H1 (cell line): Measurements from ENCODE around the gene SPDYE16. TPM values are rescaled to one million over a fixed set of nuclear protein-coding genes. Genes with fewer than 3 reads are reported as not detected.
"Not testable (repeated sequence)": the region's sequence is repeated elsewhere in the genome, so short reads cannot be mapped to it uniquely, and the experiment has no call there.

Experiments
- CTCF ChIA-PET: fragments of 300-600 bp; sonication (Branson Sonifier 250); formaldehyde crosslinking; loops from one replicate; lab custom pipeline; 2021; ENCODE audit not compliant: partially characterized antibody; lab: Charles Lee
- POLR2A ChIA-PET: fragments of 300-600 bp; sonication (Branson Sonifier 250); formaldehyde crosslinking; loops from one replicate; lab custom pipeline; 2021; ENCODE audit warnings: inconsistent platforms; ENCODE audit not compliant: partially characterized antibody; lab: Charles Lee
- DNase-seq, 2 experiments: peaks; one replicate each; pipeline versions ENCODE4 v3.0.0 to v3.0.0-alpha.2; 2010 to 2022; ENCODE audit warnings: low spot score in 2 of 2, low read depth in 1 of 2, mixed read lengths in 1 of 2
- FAIRE-seq: peaks from 2 replicates; lab custom pipeline; 2011; peaks lifted over from hg19 to GRCh38; lab: Jason Lieb, UNC
- H2AFZ ChIP-seq: 2 replicates; pipeline ENCODE4 v1.8.1; 2012; ENCODE audit warnings: low read length, inconsistent platforms
- H2AK5ac ChIP-seq: 2 replicates; pipeline ENCODE4 v1.6.1; 2013; ENCODE audit warnings: low read depth, low read length
- H2BK120ac ChIP-seq: replicated peaks from 2 replicates; pipeline ENCODE3; 2013; ENCODE audit warnings: low read depth, low read length, inconsistent platforms
- H2BK12ac ChIP-seq: 2 replicates; pipeline ENCODE4 v1.6.1; 2013; ENCODE audit warnings: low read depth, low read length
- H2BK15ac ChIP-seq: 2 replicates; pipeline ENCODE4 v1.6.1; 2013; ENCODE audit warnings: low read length
- H2BK20ac ChIP-seq: 2 replicates; pipeline ENCODE4 v1.6.1; 2013; ENCODE audit warnings: low read length
- H2BK5ac ChIP-seq: 2 replicates; pipeline ENCODE4 v1.6.1; 2013; ENCODE audit warnings: low read depth, low read length
- H3K14ac ChIP-seq: 2 replicates; pipeline ENCODE4 v1.6.1; 2013; ENCODE audit warnings: inconsistent platforms; ENCODE audit not compliant: insufficient read length
- H3K18ac ChIP-seq: 2 replicates; pipeline ENCODE4 v1.6.1; 2013; ENCODE audit warnings: low read length; ENCODE audit errors: extremely low read depth
- H3K23ac ChIP-seq: 2 replicates; pipeline ENCODE4 v1.6.1; 2013; ENCODE audit warnings: inconsistent platforms; ENCODE audit not compliant: insufficient read length
- H3K23me2 ChIP-seq: 2 replicates; pipeline ENCODE4 v1.6.1; 2013; ENCODE audit warnings: low read depth, low read length
- H3K27ac ChIP-seq: 2 replicates; pipeline ENCODE4 v1.6.1; 2011; ENCODE audit warnings: low read depth, low read length, inconsistent platforms
- H3K27me3 ChIP-seq, 4 experiments: replicated peaks in 1 of 4; 1 replicate in 1 of 4; 2 replicates in 3 of 4; pipeline versions ENCODE4 v1.6.1 to v1.8.1; 2011 to 2013; ENCODE audit warnings: low read length in 3 of 4, mild to moderate bottlenecking in 3 of 4, inconsistent platforms in 2 of 4, mixed read lengths in 2 of 4, moderate library complexity in 1 of 4; ENCODE audit not compliant: control insufficient read depth in 3 of 4, insufficient read depth in 3 of 4; ENCODE audit errors: extremely low read depth in 1 of 4
- H3K36me3 ChIP-seq, 4 experiments: 2 replicates each; pipeline versions ENCODE4 v1.6.1 to v1.8.1; 2011 to 2013; ENCODE audit warnings: mild to moderate bottlenecking in 4 of 4, low read length in 3 of 4, moderate library complexity in 2 of 4, control low read depth in 1 of 4, inconsistent platforms in 1 of 4; ENCODE audit not compliant: insufficient read depth in 4 of 4, control insufficient read depth in 2 of 4
- H3K4ac ChIP-seq: replicated peaks from 2 replicates; pipeline ENCODE3; 2013; ENCODE audit warnings: low read length, low read depth, mixed read lengths, inconsistent platforms; ENCODE audit not compliant: insufficient read length
- H3K4me1 ChIP-seq, 4 experiments: replicated peaks in 1 of 4; 1 replicate in 1 of 4; 2 replicates in 3 of 4; pipeline versions ENCODE4 v1.6.1 to v1.8.1; 2011 to 2013; ENCODE audit warnings: low read length in 3 of 4, inconsistent platforms in 2 of 4, mixed read lengths in 1 of 4; ENCODE audit not compliant: insufficient read depth in 4 of 4, control insufficient read depth in 3 of 4
- H3K4me2 ChIP-seq, 2 experiments: 2 replicates each; pipeline versions ENCODE4 v1.6.1 to v1.8.1; 2011 to 2013; ENCODE audit warnings: low read depth in 2 of 2, low read length in 2 of 2, control low read depth in 1 of 2, inconsistent platforms in 1 of 2, mild to moderate bottlenecking in 1 of 2; ENCODE audit not compliant: insufficient read depth in 1 of 2
- H3K4me3 ChIP-seq, 4 experiments: fragments of 200-600, 300-600 bp in 1 of 4; sonication (generic), shearing (Covaris generic), sonication (Bioruptor Twin) in 1 of 4; 2 replicates each; pipeline versions ENCODE4 v1.5.1 to v1.8.1; 2011 to 2016; ENCODE audit warnings: low read length in 4 of 4, low read depth in 3 of 4, control low read depth in 2 of 4, inconsistent platforms in 2 of 4, mild to moderate bottlenecking in 2 of 4, mixed read lengths in 1 of 4, moderate library complexity in 1 of 4; ENCODE audit not compliant: insufficient read depth in 2 of 4; ENCODE audit errors: extremely low read depth in 1 of 4
- H3K56ac ChIP-seq: replicated peaks from 2 replicates; pipeline ENCODE3; 2013; ENCODE audit warnings: low read depth, mild to moderate bottlenecking, mixed read lengths, low read length, inconsistent platforms; ENCODE audit not compliant: insufficient read length
- H3K79me1 ChIP-seq: 2 replicates; pipeline ENCODE4 v1.6.1; 2013; ENCODE audit warnings: low read depth, low read length, control low read depth
- H3K79me2 ChIP-seq, 2 experiments: 2 replicates each; pipeline versions ENCODE4 v1.6.1 to v1.8.1; 2012 to 2013; ENCODE audit warnings: low read length in 2 of 2, mild to moderate bottlenecking in 2 of 2, inconsistent platforms in 1 of 2; ENCODE audit not compliant: insufficient read depth in 2 of 2, control insufficient read depth in 1 of 2
- H3K9ac ChIP-seq, 4 experiments: replicated peaks in 1 of 4; 1 replicate in 1 of 4; 2 replicates in 3 of 4; pipeline versions ENCODE4 v1.6.1 to v1.8.1; 2011 to 2013; ENCODE audit warnings: low read depth in 3 of 4, low read length in 3 of 4, control low read depth in 2 of 4, mild to moderate bottlenecking in 2 of 4, moderate library complexity in 2 of 4, inconsistent platforms in 1 of 4; ENCODE audit errors: extremely low read depth in 1 of 4
- H3K9me3 ChIP-seq, 2 experiments: 2 replicates each; pipeline versions ENCODE4 v1.6.1 to v1.8.1; 2012 to 2013; ENCODE audit warnings: mild to moderate bottlenecking in 2 of 2, moderate library complexity in 2 of 2, control low read depth in 1 of 2, inconsistent platforms in 1 of 2, low read depth in 1 of 2, low read length in 1 of 2, mixed read lengths in 1 of 2; ENCODE audit not compliant: insufficient read depth in 2 of 2
- H4K20me1 ChIP-seq, 2 experiments: replicated peaks in 1 of 2; 2 replicates each; pipeline versions ENCODE3 to v1.8.1; 2011 to 2013; ENCODE audit warnings: inconsistent platforms in 2 of 2, low read length in 2 of 2, mild to moderate bottlenecking in 1 of 2; ENCODE audit not compliant: insufficient read depth in 2 of 2, control insufficient read depth in 1 of 2
- H4K5ac ChIP-seq: 2 replicates; pipeline ENCODE4 v1.6.1; 2013; ENCODE audit warnings: low read length, low read depth, mixed read lengths, inconsistent platforms; ENCODE audit not compliant: insufficient read length
- H4K8ac ChIP-seq: 2 replicates; pipeline ENCODE4 v1.8.0; 2013; ENCODE audit warnings: mild to moderate bottlenecking, moderate library complexity, low read length, inconsistent platforms; ENCODE audit not compliant: insufficient read depth; ENCODE audit errors: extremely low read depth
- H4K91ac ChIP-seq: replicated peaks from 2 replicates; pipeline ENCODE3; 2013; ENCODE audit warnings: low read length, mixed read lengths, inconsistent platforms; ENCODE audit not compliant: insufficient read length
- WGBS, 2 experiments: shearing (Covaris generic) in 1 of 2; methylation state at CpG; one replicate each; pipeline versions ENCODE4 v1.1.6 to v1.1.7; 2013 to 2015; ENCODE audit warnings: low lambda C conversion rate in 2 of 2, mixed read lengths in 2 of 2, inconsistent platforms in 1 of 2, low coverage in 1 of 2, missing lambda C conversion rate in 1 of 2; ENCODE audit not compliant: insufficient replicate concordance in 2 of 2, insufficient coverage in 1 of 2, insufficient read length in 1 of 2; ENCODE audit errors: extremely low coverage in 1 of 2, missing lambda C conversion rate in 1 of 2; 5-methylcytosine and 5-hydroxymethylcytosine counted together
- polyA plus RNA-seq, 7 experiments: library from polyadenylated mRNA; depleted of rRNA in 3 of 7; stranded (reverse) in 5 of 7; unstranded in 2 of 7; fragments of >200 nt in 5 of 7; fragments of 200-250 nt in 2 of 7; gene quantifications; 1 replicate in 5 of 7; 2 replicates in 1 of 7; 4 replicates in 1 of 7; pipeline versions ENCODE4 v1.2.1 to v1.2.3, GENCODE V29; 2011 to 2013; ENCODE audit warnings: missing spikeins in 2 of 7, mixed read lengths in 2 of 7
- total RNA-seq: library from RNA; stranded (reverse); fragmentation: NEBNext Ultra II Directional; extraction: Animal tissue kit (Norgen Biotek cat#: 25700); gene quantifications from 2 replicates; pipeline ENCODE4 v1.2.1, GENCODE V29; 2021

Gene SPDYE16
- total and polyA plus RNA-seq, 2 of the 8 experiments (the other 6 are each of a cell fraction or from before 2014, with no cell fraction given): not detected

DNA sequence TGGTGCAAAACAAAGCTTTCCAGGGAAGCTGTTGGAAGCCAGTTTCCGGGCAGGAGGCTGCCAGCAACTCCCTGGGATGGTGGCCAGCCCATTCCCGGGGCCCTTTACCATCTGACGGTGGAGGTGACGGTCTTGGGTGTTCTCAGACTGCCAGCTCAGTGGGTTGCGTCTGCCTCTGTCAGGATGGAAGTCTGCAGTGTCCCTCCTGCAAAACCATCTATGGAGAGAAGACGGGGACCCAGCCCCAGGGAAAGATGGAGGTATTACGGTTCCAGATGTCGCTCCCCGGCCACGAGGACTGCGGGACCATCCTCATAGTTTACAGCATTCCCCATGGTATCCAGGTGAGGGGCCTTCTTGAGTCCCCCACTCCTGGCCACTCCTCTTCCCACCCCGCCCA lies 39.9 kb downstream of the SPDYE16 start:
- H2BK20ac ChIP-seq, H3K23me2 ChIP-seq, H3K27ac ChIP-seq, H3K4me2 ChIP-seq, H3K79me1 ChIP-seq, H3K27me3 ChIP-seq, H3K4ac ChIP-seq, H2BK120ac ChIP-seq, H3K23ac ChIP-seq, H3K79me2 ChIP-seq, H3K14ac ChIP-seq, POLR2A ChIA-PET, H3K9me3 ChIP-seq, H4K8ac ChIP-seq, H4K5ac ChIP-seq, CTCF ChIA-PET, H4K20me1 ChIP-seq, H3K56ac ChIP-seq, H3K4me1 ChIP-seq, H2AFZ ChIP-seq, H3K4me3 ChIP-seq, H2BK5ac ChIP-seq, FAIRE-seq, DNase-seq, H3K9ac ChIP-seq, H3K18ac ChIP-seq, H4K91ac ChIP-seq, H3K36me3 ChIP-seq, H2AK5ac ChIP-seq, H2BK15ac ChIP-seq, H2BK12ac ChIP-seq: not testable (repeated sequence)
- whole genome bisulfite sequencing, 2 experiments: 100% methylated on average over 4 of the region's 12 CpGs; no CpG with 5 or more reads in 1 of the 2 experiments

DNA sequence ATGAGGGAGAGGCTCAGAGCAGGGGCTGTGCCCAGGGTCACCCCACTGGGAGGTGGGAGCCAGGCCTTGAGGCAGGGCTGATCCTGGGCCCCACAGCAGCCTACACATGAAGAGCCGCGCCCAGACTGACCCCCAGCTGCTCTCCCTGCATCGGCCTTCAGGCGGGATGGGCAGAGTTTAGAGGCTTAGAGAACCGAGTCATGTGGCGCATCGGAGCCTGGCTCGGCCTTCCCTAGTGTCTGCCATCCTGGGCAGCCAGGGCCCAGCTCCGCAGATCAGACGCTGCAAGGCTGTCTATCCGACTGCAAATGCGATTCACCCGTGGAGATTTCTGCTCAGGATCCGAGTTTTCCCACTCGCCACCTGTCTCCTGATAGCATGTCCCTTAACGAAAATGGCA lies 40.3 kb downstream of the SPDYE16 start:
- H2AK5ac ChIP-seq, H4K91ac ChIP-seq, H3K4ac ChIP-seq, DNase-seq, H3K27ac ChIP-seq, H3K79me1 ChIP-seq, H3K56ac ChIP-seq, H3K27me3 ChIP-seq, H4K5ac ChIP-seq, FAIRE-seq, H3K23ac ChIP-seq, H2AFZ ChIP-seq, H3K23me2 ChIP-seq, H3K4me2 ChIP-seq, POLR2A ChIA-PET, H3K14ac ChIP-seq, H2BK120ac ChIP-seq, H3K9ac ChIP-seq, H3K79me2 ChIP-seq, H3K18ac ChIP-seq, H3K4me3 ChIP-seq, CTCF ChIA-PET, H4K8ac ChIP-seq, H3K4me1 ChIP-seq, H3K36me3 ChIP-seq, H4K20me1 ChIP-seq, H2BK20ac ChIP-seq, H2BK15ac ChIP-seq, H2BK5ac ChIP-seq, H3K9me3 ChIP-seq, H2BK12ac ChIP-seq: not testable (repeated sequence)
- 93% methylated on average over 8 of the region's 16 CpGs; no CpG with 5 or more reads in 1 of the 2 experiments for WGBS, 2 experiments
